B cell (primary cell): ENCODE data around the gene CDKAL1.

ENCODE experiments used
- CTCF ChIP-seq: fragments of 200-600 bp; IDR thresholded peaks from one replicate; pipeline ENCODE4 v1.8.0; 2022; ENCODE audit warnings: antibody characterized with exemption, mild to moderate bottlenecking
- EZH2 ChIP-seq: IDR thresholded peaks from 2 replicates; pipeline ENCODE4 v1.6.1; 2012; ENCODE audit warnings: borderline replicate concordance, low read depth, mild to moderate bottlenecking, moderate library complexity, low read length; ENCODE audit not compliant: insufficient read depth, poor library complexity, severe bottlenecking

GRCh38 chr6:20665290-20665689, 131.0 kb downstream of the CDKAL1 start:
- no peak for TF ChIP-seq CTCF
- TF ChIP-seq EZH2, result no peak
